Body of pancreas (tissue), 4 donors: Measurements from ENCODE around the gene TEX35. TPM values are rescaled to one million over a fixed set of nuclear protein-coding genes. Genes with fewer than 3 reads are reported as not detected.
A peak's percentile ranks its signal among the peaks of the same experiment; 100 is the strongest.
"Not testable (repeated sequence)": the region's sequence is repeated elsewhere in the genome, so short reads cannot be mapped to it uniquely, and the experiment has no call there.

Experiments
- ATAC-seq: fragments of 150-250 bp; one replicate; pipeline ENCODE4 v1.9.1; 2016
- DNase-seq, 4 donors: peaks; one replicate each; pipeline ENCODE4 v3.0.0-alpha.2; 2019
- H3K27ac ChIP-seq, 4 donors: fragments of 200-600 bp; sonication (generic); 1 replicate in 3 of 4; 2 replicates in 1 of 4; pipeline versions ENCODE4 v1.5.1 to v1.6.1; 2016 to 2019; ENCODE audit warnings: mild to moderate bottlenecking in 1 of 4, mixed read lengths in 1 of 4, moderate library complexity in 1 of 4
- H3K27me3 ChIP-seq, 2 donors: fragments of 200-600 bp; sonication (generic); one replicate each; pipeline ENCODE4 v1.6.0; 2016; ENCODE audit warnings: mild to moderate bottlenecking in 1 of 2
- H3K36me3 ChIP-seq, 2 donors: fragments of 200-600 bp; sonication (generic); replicated peaks in 1 of 2; 2 replicates each; pipeline ENCODE4 v1.5.1; 2016; ENCODE audit warnings: low read depth in 2 of 2; ENCODE audit not compliant: insufficient read depth in 1 of 2
- H3K4me1 ChIP-seq: fragments of 200-600 bp; sonication (generic); one replicate; pipeline ENCODE4 v1.6.0; 2016
- H3K4me3 ChIP-seq, 2 donors: fragments of 200-600 bp; sonication (generic); 1 replicate in 1 of 2; 2 replicates in 1 of 2; pipeline ENCODE4 v1.5.1; 2016 to 2019
- H3K9me3 ChIP-seq, 3 donors: fragments of 200-600 bp; sonication (generic); 1 replicate in 2 of 3; 2 replicates in 1 of 3; pipeline ENCODE4 v1.5.1; 2016
- POLR2A ChIP-seq, 3 donors: fragments of 450-650 bp; IDR thresholded peaks; one replicate each; pipeline ENCODE4 v1.6.1; 2016; ENCODE audit warnings: antibody characterized with exemption in 3 of 3, mild to moderate bottlenecking in 2 of 3
- WGBS, 2 donors: methylation state at CpG; one replicate each; pipeline ENCODE4 v1.1.5; 2017; 5-methylcytosine and 5-hydroxymethylcytosine counted together
- intact Hi-C: fragments of 100-400 bp; cut with DNase I; formaldehyde crosslinking; loops from one replicate; pipeline ENCODE4 v1.15.1; 2023
- total RNA-seq, 2 donors: library from RNA; depleted of rRNA; stranded (reverse); fragments of >200 nt; gene quantifications; one replicate each; pipeline ENCODE4 v1.1.0, GENCODE V29; 2016
- TF ChIP-seq, protein P1 (sequence below), 7 experiments: fragments of 450-650 bp in 4 of 7; fragments of 200-600 bp in 3 of 7; sonication (generic) in 3 of 7; IDR thresholded peaks; one replicate each; pipeline ENCODE4 v1.5.1; 2016 to 2019; ENCODE audit warnings: antibody characterized with exemption in 7 of 7

TEX35 gene
- total RNA-seq, 2 donors from 2014 or later: not detected

DNA sequence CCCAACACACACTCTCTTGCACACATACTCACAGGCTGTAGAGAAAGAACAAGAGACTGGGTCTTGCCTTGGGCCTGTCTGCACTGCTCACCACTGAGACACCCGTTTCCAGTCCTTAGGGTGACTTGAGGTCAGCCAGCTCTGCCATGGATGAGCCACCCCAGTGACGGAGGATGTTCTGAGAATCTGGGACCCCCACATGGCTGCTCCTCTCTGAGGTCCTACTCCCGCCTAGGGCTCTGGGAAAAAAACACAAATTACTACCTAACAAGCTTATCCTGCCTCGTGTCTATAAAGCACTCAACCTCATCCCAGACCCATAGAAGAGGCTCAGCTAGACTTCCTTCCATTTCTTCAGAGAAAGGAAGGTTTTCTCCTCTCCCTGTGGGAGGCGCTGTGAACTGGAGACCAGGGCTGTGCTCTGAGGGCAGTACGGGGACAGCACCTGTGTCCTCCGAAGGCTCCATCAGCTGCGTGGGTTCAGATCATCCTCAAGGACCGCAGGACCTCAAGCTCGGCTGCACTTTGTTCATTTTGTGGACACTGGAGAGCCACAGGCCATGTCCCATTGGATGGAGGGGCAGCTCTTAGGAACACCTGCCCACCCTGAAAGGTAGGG lies 11.9 kb upstream of the TEX35 start:
- WGBS, 2 donors: 77 to 79% methylated on average over 6 to 9 of the region's 10 CpGs
- ATAC-seq (no peak), DNase-seq (no peak)
- intact Hi-C loops: no loop called here
- Histone ChIP-seq H3K4me3 (no peak overlapping the region), H3K27ac (no peak overlapping the region), H3K4me1 (no peaks in the 10 kb centered on the region), H3K27me3 (no peaks in the 10 kb centered on the region), H3K9me3 (no peaks in the 10 kb centered on the region), H3K36me3 (no peaks in the 10 kb centered on the region)
- no peak for TF ChIP-seq POLR2A (IDR thresholded peaks at IDR 0.05)
- TF ChIP-seq, protein P1, sequence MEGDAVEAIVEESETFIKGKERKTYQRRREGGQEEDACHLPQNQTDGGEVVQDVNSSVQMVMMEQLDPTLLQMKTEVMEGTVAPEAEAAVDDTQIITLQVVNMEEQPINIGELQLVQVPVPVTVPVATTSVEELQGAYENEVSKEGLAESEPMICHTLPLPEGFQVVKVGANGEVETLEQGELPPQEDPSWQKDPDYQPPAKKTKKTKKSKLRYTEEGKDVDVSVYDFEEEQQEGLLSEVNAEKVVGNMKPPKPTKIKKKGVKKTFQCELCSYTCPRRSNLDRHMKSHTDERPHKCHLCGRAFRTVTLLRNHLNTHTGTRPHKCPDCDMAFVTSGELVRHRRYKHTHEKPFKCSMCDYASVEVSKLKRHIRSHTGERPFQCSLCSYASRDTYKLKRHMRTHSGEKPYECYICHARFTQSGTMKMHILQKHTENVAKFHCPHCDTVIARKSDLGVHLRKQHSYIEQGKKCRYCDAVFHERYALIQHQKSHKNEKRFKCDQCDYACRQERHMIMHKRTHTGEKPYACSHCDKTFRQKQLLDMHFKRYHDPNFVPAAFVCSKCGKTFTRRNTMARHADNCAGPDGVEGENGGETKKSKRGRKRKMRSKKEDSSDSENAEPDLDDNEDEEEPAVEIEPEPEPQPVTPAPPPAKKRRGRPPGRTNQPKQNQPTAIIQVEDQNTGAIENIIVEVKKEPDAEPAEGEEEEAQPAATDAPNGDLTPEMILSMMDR (IDR thresholded peaks at IDR 0.05): no peak

DNA sequence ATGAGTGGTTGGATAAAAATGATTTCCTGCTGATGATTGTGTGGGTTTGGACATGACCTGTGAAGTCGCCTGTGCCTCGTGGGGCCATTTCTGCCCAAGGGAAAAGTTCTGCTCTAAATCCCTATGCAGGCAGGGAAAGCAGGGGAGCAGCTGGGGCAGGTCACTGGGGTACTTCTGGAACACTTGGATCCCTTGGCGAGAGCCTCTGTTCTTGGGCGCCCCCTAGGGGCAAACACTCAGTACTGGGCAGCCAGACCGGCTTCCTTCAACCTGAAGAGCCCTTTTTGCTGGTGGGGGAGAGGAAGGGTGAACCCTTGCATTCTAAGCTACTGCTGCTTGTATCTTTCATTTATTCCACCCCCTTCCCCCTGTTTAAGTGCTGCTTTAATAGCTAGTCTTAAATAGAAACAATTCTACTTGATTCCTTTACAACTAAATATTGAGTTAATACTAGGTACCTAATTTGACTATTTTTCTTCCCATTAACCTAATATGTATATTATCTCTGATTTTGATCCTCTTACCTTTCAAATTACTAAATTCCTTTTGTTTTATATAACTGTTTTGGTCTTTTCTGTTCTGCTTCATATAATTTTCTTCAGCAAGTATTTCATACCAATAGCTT lies 11.1 kb upstream of the TEX35 start:
- H3K4me1 ChIP-seq: peaks cover 5% of the 10 kb centered on the region
- no peak overlapping the region for H3K27ac ChIP-seq
- H3K36me3 ChIP-seq: no peaks in the 10 kb centered on the region
- ATAC-seq (peak; percentile 79), DNase-seq (peak; percentile 74 to 83 (median 77))
- intact Hi-C loops: no loop called here
- H3K27me3 ChIP-seq: no peaks in the 10 kb centered on the region
- no peaks in the 10 kb centered on the region for H3K9me3 ChIP-seq
- TF ChIP-seq POLR2A (IDR thresholded peaks at IDR 0.05): no peak
- TF ChIP-seq, protein P1 (IDR thresholded peaks at IDR 0.05): peak; percentile 73 to 90 (median 79)
- no peak overlapping the region for H3K4me3 ChIP-seq
- 17% methylated on average over 5 of the region's 5 CpGs for WGBS, 2 donors

DNA sequence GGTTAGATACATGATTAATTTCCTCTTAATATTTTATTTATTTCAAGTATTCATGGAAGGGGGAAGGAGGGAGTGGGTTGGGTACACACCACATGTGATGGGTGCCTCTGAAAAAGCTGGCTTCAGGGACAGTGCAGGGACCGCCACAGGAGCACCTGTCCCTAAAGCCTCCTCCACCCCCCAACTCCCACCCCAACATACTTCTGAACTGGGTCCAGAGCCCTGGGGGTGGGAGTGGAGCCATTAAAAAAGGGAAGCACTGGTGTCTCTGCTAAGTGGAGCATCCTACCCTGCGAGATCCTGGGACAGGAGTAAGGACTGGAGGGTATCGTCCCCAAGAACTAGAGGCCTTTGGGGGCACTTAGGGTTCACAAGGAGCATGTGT lies 10.6 kb upstream of the TEX35 start:
- no peak overlapping the region for H3K27ac ChIP-seq
- no peak for ATAC-seq
- no peaks in the 10 kb centered on the region for H3K36me3 ChIP-seq
- 82 to 87% methylated on average over 3 of the region's 3 CpGs for WGBS, 2 donors
- no peak for DNase-seq
- H3K9me3 ChIP-seq: no peaks in the 10 kb centered on the region
- intact Hi-C loops: no loop called here
- no peak overlapping the region for H3K4me3 ChIP-seq
- TF ChIP-seq POLR2A (IDR thresholded peaks at IDR 0.05): no peak
- TF ChIP-seq, protein P1 (IDR thresholded peaks at IDR 0.05): no peak
- H3K27me3 ChIP-seq: no peaks in the 10 kb centered on the region
- H3K4me1 ChIP-seq: peaks cover 5% of the 10 kb centered on the region

DNA sequence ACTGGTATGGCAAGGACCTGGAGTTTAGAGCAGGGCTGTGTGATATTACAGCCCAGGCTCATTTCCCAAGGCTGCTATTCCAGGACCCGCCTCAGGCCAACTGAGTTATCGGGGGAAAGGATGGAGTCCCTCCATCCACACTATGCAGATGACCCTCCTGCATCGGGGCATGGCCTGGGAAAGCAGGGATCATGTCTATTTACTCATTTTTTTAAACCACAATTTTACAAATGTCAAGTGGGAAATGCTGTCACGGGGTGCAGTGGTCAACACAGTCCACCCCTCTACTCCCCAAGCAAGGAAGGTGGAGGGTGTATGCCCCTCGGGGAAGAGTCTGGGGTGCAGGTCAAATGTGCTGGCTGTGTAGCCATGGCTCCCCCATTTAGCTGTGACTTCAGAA lies 10.1 kb upstream of the TEX35 start:
- Histone ChIP-seq H3K4me3 (no peak overlapping the region), H3K4me1 (peaks cover 5% of the 10 kb centered on the region), H3K27me3 (no peaks in the 10 kb centered on the region), H3K36me3 (no peaks in the 10 kb centered on the region), H3K27ac (no peak overlapping the region), H3K9me3 (no peaks in the 10 kb centered on the region)
- WGBS, 2 donors: 76 to 80% methylated on average over 5 of the region's 5 CpGs
- TF ChIP-seq, protein P1 (IDR thresholded peaks at IDR 0.05): no peak
- TF ChIP-seq POLR2A (IDR thresholded peaks at IDR 0.05): no peak
- no peak for ATAC-seq
- intact Hi-C loops: no loop called here
- no peak for DNase-seq

DNA sequence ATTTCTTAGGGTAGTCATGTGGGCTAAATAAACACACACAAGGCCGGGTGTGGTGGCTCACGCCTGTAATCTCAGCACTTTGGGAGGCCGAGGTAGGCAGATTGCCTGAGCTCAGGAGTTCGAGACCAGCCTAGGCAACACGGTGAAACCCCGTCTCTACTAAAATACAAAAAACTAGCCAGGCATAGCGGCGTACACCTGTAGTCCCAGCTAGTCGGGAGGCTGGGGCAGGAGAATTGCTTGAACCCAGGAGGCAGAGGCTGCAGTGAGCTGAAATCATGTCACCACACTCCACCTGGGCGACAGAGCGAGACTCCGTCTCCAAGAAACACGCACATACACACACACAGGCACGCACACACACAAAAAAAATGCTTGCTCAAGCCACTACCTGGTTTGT lies 9.6 kb upstream of the TEX35 start:
- DNase-seq, H3K36me3 ChIP-seq, ATAC-seq, H3K4me3 ChIP-seq, H3K9me3 ChIP-seq, H3K27ac ChIP-seq, H3K4me1 ChIP-seq, H3K27me3 ChIP-seq, intact Hi-C loops: not testable (repeated sequence)
- WGBS, 2 donors: 87 to 95% methylated on average over 14 of the region's 14 CpGs
